K562 (cell line): ENCODE measurements around the gene NEK4. TPM values are rescaled to one million over a fixed set of nuclear protein-coding genes. Genes with fewer than 3 reads are reported as not detected.

ENCODE experiments used
- CREB1 ChIP-seq, 2 experiments: sonication (generic) in 1 of 2; formaldehyde crosslinking in 1 of 2; IDR thresholded peaks; 2 replicates each; pipeline versions ENCODE4 v1.6.1 to v1.8.0; 2012 to 2022; ENCODE audit warnings: inconsistent platforms in 1 of 2, mild to moderate bottlenecking in 1 of 2, missing genetic modification reagents in 1 of 2, moderate library complexity in 1 of 2
- FOXJ2 ChIP-seq: fragments of 200-800 bp; sonication (Bioruptor generic); IDR thresholded peaks from 2 replicates; pipeline ENCODE4 v1.6.1; 2016; ENCODE audit warnings: missing genetic modification characterization, missing compliant biosample characterization
- FOXK2 ChIP-seq, 2 experiments: fragments of 450-650 bp; IDR thresholded peaks in 1 of 2; conservative IDR thresholded peaks in 1 of 2; 2 replicates each; pipeline ENCODE4 v1.6.1; 2016; ENCODE audit warnings: low read depth in 2 of 2, mild to moderate bottlenecking in 1 of 2
- HDAC6 ChIP-seq: IDR thresholded peaks from 2 replicates; pipeline ENCODE4 v1.6.1; 2012; ENCODE audit warnings: low read depth, mild to moderate bottlenecking, control low read depth, inconsistent platforms, low read length, moderate library complexity
- KDM5B ChIP-seq: fragments of 200-600 bp; sonication (generic); IDR thresholded peaks from 2 replicates; pipeline ENCODE4 v1.6.1; 2012; ENCODE audit warnings: low read depth, mild to moderate bottlenecking, moderate library complexity, low read length, control low read depth, inconsistent platforms; ENCODE audit not compliant: insufficient replicate concordance
- MBD2 ChIP-seq: sonication (generic); IDR thresholded peaks from 2 replicates; pipeline ENCODE4 v1.6.1; 2016; ENCODE audit warnings: low read depth, borderline replicate concordance
- PBX2 ChIP-seq, 2 experiments: IDR thresholded peaks in 1 of 2; conservative IDR thresholded peaks in 1 of 2; 2 replicates each; pipeline ENCODE4 v1.6.1; 2016; ENCODE audit warnings: low read depth in 2 of 2, mild to moderate bottlenecking in 1 of 2, missing compliant biosample characterization in 1 of 2, missing genetic modification characterization in 1 of 2, moderate library complexity in 1 of 2
- SPI1 ChIP-seq: IDR thresholded peaks from 2 replicates; pipeline ENCODE4 v1.6.1; 2011; ENCODE audit warnings: low read depth, low read length, control low read depth, borderline replicate concordance
- SRSF7 ChIP-seq: fragments of 200-400 bp; formaldehyde crosslinking; optimal IDR thresholded peaks from 2 replicates; pipeline ENCODE3; 2017; ENCODE audit warnings: mild to moderate bottlenecking, low read depth, low read length
- TAF7 ChIP-seq: fragments of 450-650 bp; IDR thresholded peaks from 2 replicates; pipeline ENCODE4 v1.6.1; 2016; ENCODE audit warnings: missing genetic modification characterization, missing compliant biosample characterization
- TAF9B ChIP-seq: fragments of 450-650 bp; IDR thresholded peaks from 2 replicates; pipeline ENCODE4 v1.6.1; 2018; ENCODE audit warnings: mild to moderate bottlenecking; ENCODE audit not compliant: partially characterized antibody
- TCF7 ChIP-seq: sonication (generic); IDR thresholded peaks from 2 replicates; pipeline ENCODE4 v1.6.1; 2016; ENCODE audit warnings: antibody characterized with exemption, borderline replicate concordance
- TEAD4 ChIP-seq, 2 experiments: sonication (generic) in 1 of 2; formaldehyde crosslinking in 1 of 2; IDR thresholded peaks; 2 replicates each; pipeline versions ENCODE4 v1.6.1 to v1.8.0; 2012 to 2022; ENCODE audit warnings: borderline replicate concordance in 1 of 2, inconsistent platforms in 1 of 2, low read length in 1 of 2, mild to moderate bottlenecking in 1 of 2, missing genetic modification reagents in 1 of 2
- ZNF609 ChIP-seq: sonication (generic); formaldehyde crosslinking; IDR thresholded peaks from 2 replicates; pipeline ENCODE4 v1.8.1; 2023; ENCODE audit warnings: missing genetic modification reagents, mild to moderate bottlenecking, borderline replicate concordance
- polyA plus RNA-seq, 8 experiments: library from polyadenylated mRNA; depleted of rRNA in 4 of 8; stranded (reverse) in 5 of 8; unstranded in 3 of 8; fragments of >200 nt; fragmentation: Nextera tagmentation in 2 of 8; fragmentation: Illumina TruSeq in 1 of 8; extraction: Ambion mirVana in 2 of 8; extraction: Trizol in 1 of 8; gene quantifications; 2 replicates each; pipeline versions ENCODE4 v1.2.1 to v1.2.3, GENCODE V29; 2011 to 2014; ENCODE audit warnings: inconsistent platforms in 1 of 8, missing spikeins in 1 of 8
- total RNA-seq, 7 experiments: library from RNA; depleted of rRNA in 6 of 7; stranded (reverse); fragments of >200 nt in 6 of 7; fragmentation: Illumina TruSeq in 2 of 7; extraction: Trizol in 2 of 7; gene quantifications; 2 replicates each; pipeline versions ENCODE4 v1.2.1 to v1.2.3, GENCODE V29; 2011 to 2021; ENCODE audit warnings: low replicate concordance in 1 of 7

The NEK4 gene
- total and polyA plus RNA-seq, 9 of the 15 experiments (the other 6 are each of a cell fraction or from before 2014, with no cell fraction given), result 5.8 to 23.1 (median 16.6) TPM

GRCh38 chr3:52770496-52771333 lies at the start of gene NEK4 (continued):
- TF ChIP-seq ZNF609 (CRISPR knock-in tag) (no peak), TAF7 (peak; percentile 85), TAF9B (peak; percentile 89), HDAC6 (no peak), TEAD4 (IDR thresholded peaks at IDR 0.05; ENCODE audit: low read length) (no peak), TEAD4 (CRISPR knock-in tag; IDR thresholded peaks at IDR 0.05; ENCODE audit: borderline replicate concordance) (no peak), PBX2 (CRISPR knock-in tag; IDR thresholded peaks at IDR 0.05; ENCODE audit: low read depth) (no peak), PBX2 (tag; conservative IDR thresholded peaks at IDR 0.05; ENCODE audit: low read depth) (no peak), MBD2 (peak; percentile 62), FOXJ2 (tag) (0 out of 2 replicates have a peak, but pooled peaks have one; percentile 44), SPI1 (peak; percentile 53; the same call in 1 of the 2 replicates), SRSF7 (no peak), KDM5B (peak; percentile 88), CREB1 (IDR thresholded peaks at IDR 0.05) (peak; percentile 79), CREB1 (CRISPR knock-in tag; IDR thresholded peaks at IDR 0.05) (peak; percentile 91), TCF7 (no peak), FOXK2 (conservative IDR thresholded peaks at IDR 0.05 in 1 of 2, IDR thresholded peaks at IDR 0.05 in 1 of 2; ENCODE audit: low read depth in 2 of 2) (peak; percentile 61 to 73; a peak in 3 of 4 replicates)
